B cell (primary cell): ENCODE data around the gene EXOC6. TPM values are rescaled to one million over a fixed set of nuclear protein-coding genes. Genes with fewer than 3 reads are reported as not detected.

Source experiments
- ATAC-seq: fragments of 200-7000 bp; cut with Tn5 transposase; one replicate; pipeline ENCODE4 v1.10.0; 2021; ENCODE audit warnings: low read depth, mild to moderate bottlenecking, moderate number of reproducible peaks, moderate library complexity
- CTCF ChIA-PET: fragments of 350-600 bp; sonication (Branson Sonifier 250); formaldehyde crosslinking; loops from one replicate; lab custom pipeline; 2021; ENCODE audit warnings: antibody characterized with exemption, inconsistent platforms; lab: Charles Lee
- POLR2A ChIA-PET: fragments of 350-600 bp; sonication (Branson Sonifier 250); formaldehyde crosslinking; loops from one replicate; lab custom pipeline; 2021; ENCODE audit warnings: antibody characterized with exemption; lab: Charles Lee
- DNase-seq: peaks from one replicate; pipeline ENCODE4 v3.0.0; 2013
- H2AFZ ChIP-seq: 2 replicates; pipeline ENCODE4 v1.6.1; 2012; ENCODE audit warnings: mild to moderate bottlenecking, low read depth, low read length; ENCODE audit not compliant: insufficient read depth, poor library complexity, severe bottlenecking
- H3K27ac ChIP-seq, 2 donors: 1 replicate in 1 of 2; 2 replicates in 1 of 2; pipeline ENCODE4 v1.5.1; 2012 to 2013; ENCODE audit warnings: low read length in 2 of 2, mild to moderate bottlenecking in 2 of 2, moderate library complexity in 1 of 2
- H3K27me3 ChIP-seq, 4 experiments: fragments of 200-600 bp in 1 of 4; sonication (generic) in 1 of 4; replicated peaks in 1 of 4; 1 replicate in 2 of 4; 2 replicates in 2 of 4; pipeline versions ENCODE4 v1.6.1 to v1.7.0; 2013 to 2016; ENCODE audit warnings: low read length in 3 of 4, mild to moderate bottlenecking in 2 of 4, mixed read lengths in 1 of 4, moderate library complexity in 1 of 4; ENCODE audit not compliant: insufficient read depth in 4 of 4, control insufficient read depth in 3 of 4; ENCODE audit errors: control extremely low read depth in 1 of 4
- H3K36me3 ChIP-seq, 2 experiments: replicated peaks in 1 of 2; 1 replicate in 1 of 2; 2 replicates in 1 of 2; pipeline versions ENCODE4 v1.6.1 to v1.7.1; 2013; ENCODE audit warnings: low read length in 1 of 2; ENCODE audit not compliant: insufficient read depth in 2 of 2, control insufficient read depth in 1 of 2; ENCODE audit errors: control extremely low read depth in 1 of 2, extremely low read depth in 1 of 2
- H3K4me1 ChIP-seq, 2 donors: fragments of 200-600 bp in 1 of 2; sonication (generic) in 1 of 2; 1 replicate in 1 of 2; 2 replicates in 1 of 2; pipeline versions ENCODE4 v1.5.1 to v1.6.1; 2013 to 2017; ENCODE audit warnings: low read length in 2 of 2; ENCODE audit not compliant: control insufficient read depth in 2 of 2, insufficient read depth in 2 of 2
- H3K4me2 ChIP-seq: replicated peaks from 2 replicates; pipeline ENCODE3; 2012; ENCODE audit warnings: mild to moderate bottlenecking, low read depth, low read length; ENCODE audit not compliant: poor library complexity, severe bottlenecking
- H3K4me3 ChIP-seq, 5 experiments: fragments of 200-600 bp in 1 of 5; sonication (generic) in 1 of 5; 1 replicate in 3 of 5; 2 replicates in 2 of 5; pipeline versions ENCODE4 v1.5.1 to v1.7.0; 2011 to 2016; ENCODE audit warnings: low read length in 4 of 5, mild to moderate bottlenecking in 4 of 5, low read depth in 2 of 5, control low read depth in 1 of 5, moderate library complexity in 1 of 5; ENCODE audit not compliant: insufficient read depth in 1 of 5; ENCODE audit errors: control extremely low read depth in 1 of 5, extremely low read depth in 1 of 5
- H3K79me2 ChIP-seq: fragments of 200-600 bp; sonication (generic); one replicate; pipeline ENCODE4 v1.6.0; 2016; ENCODE audit warnings: low read length; ENCODE audit not compliant: control insufficient read depth, insufficient read depth
- H3K9ac ChIP-seq: fragments of 200-600 bp; sonication (generic); 2 replicates; pipeline ENCODE4 v1.6.1; 2017; ENCODE audit warnings: mild to moderate bottlenecking, low read length, moderate library complexity
- H3K9me3 ChIP-seq, 3 donors: one replicate each; pipeline versions ENCODE4 v1.6.1 to v1.7.1; 2013; ENCODE audit warnings: low read length in 2 of 3; ENCODE audit not compliant: control insufficient read depth in 2 of 3, insufficient read depth in 1 of 3; ENCODE audit errors: control extremely low read depth in 1 of 3
- H4K20me1 ChIP-seq: 2 replicates; pipeline ENCODE4 v1.6.0; 2012; ENCODE audit warnings: mild to moderate bottlenecking, low read length; ENCODE audit not compliant: insufficient read depth, control insufficient read depth, poor library complexity, severe bottlenecking
- H3K27ac Mint-ChIP-seq: one replicate; pipeline ENCODE4 v1.8.0; 2021; ENCODE audit warnings: mixed read lengths
- H3K27me3 Mint-ChIP-seq: one replicate; pipeline ENCODE4 v1.8.0; 2021; ENCODE audit warnings: mixed read lengths
- H3K4me1 Mint-ChIP-seq: one replicate; pipeline ENCODE4 v1.8.0; 2021; ENCODE audit warnings: mixed read lengths
- H3K4me3 Mint-ChIP-seq: one replicate; pipeline ENCODE4 v1.8.0; 2021; ENCODE audit warnings: mixed read lengths
- H3K9me3 Mint-ChIP-seq: one replicate; pipeline ENCODE4 v1.8.0; 2022; ENCODE audit warnings: mixed read lengths; ENCODE audit not compliant: insufficient read depth
- EZH2 ChIP-seq: IDR thresholded peaks from 2 replicates; pipeline ENCODE4 v1.6.1; 2012; ENCODE audit warnings: borderline replicate concordance, low read depth, mild to moderate bottlenecking, moderate library complexity, low read length; ENCODE audit not compliant: insufficient read depth, poor library complexity, severe bottlenecking
- WGBS: methylation state at CpG from one replicate; pipeline ENCODE4 v1.1.5; 2013; ENCODE audit warnings: missing lambda C conversion rate; ENCODE audit not compliant: insufficient coverage; 5-methylcytosine and 5-hydroxymethylcytosine counted together
- intact Hi-C: fragments of 100-400 bp; cut with micrococcal nuclease; formaldehyde crosslinking; loops from one replicate; pipeline ENCODE4 v1.10.0; 2022
- polyA plus RNA-seq: library from polyadenylated mRNA; depleted of rRNA; stranded (reverse); fragments of >200 nt; gene quantifications from 2 replicates; pipeline ENCODE4 v1.2.3, GENCODE V29; 2012
- small RNA-seq: library from RNA; depleted of rRNA; stranded (forward); fragments of <200 nt; gene quantifications from one replicate; pipeline ENCODE3, GENCODE V24; 2012; ENCODE audit warnings: low replicate concordance, low read depth; ENCODE audit not compliant: insufficient read length
- total RNA-seq, 2 donors: library from RNA; stranded (reverse); fragments of 120-200 nt in 1 of 2; gene quantifications; 1 replicate in 1 of 2; 2 replicates in 1 of 2; pipeline versions ENCODE4 v1.2.3 to v1.2.4, GENCODE V29; 2013 to 2022
- TF ChIP-seq, protein P1 (sequence below): fragments of 200-600 bp; IDR thresholded peaks from one replicate; pipeline ENCODE4 v1.8.0; 2022; ENCODE audit warnings: antibody characterized with exemption, mild to moderate bottlenecking

Gene EXOC6
- total and polyA plus RNA-seq, 2 donors (not counting 1 experiment from before 2014, with no cell fraction given): 7.9 to 22.6 TPM

DNA sequence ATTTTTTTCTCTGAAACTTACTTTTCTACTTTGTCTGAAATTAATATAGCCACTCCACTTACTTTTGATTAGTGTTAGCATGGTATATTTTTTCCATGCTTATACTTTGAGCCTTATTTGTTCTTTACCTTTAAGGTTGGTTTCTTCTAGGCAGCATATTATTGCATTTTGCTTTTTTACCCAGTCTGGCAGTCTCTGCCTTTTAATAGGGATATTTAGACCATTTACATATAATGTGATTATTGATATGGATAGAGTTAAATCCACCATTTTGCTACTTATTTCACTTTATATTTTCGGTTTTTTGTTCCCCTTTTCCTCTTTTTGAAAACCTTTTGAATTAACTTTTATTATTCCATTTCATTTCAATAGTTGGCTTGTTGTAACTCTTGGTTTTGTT, 255.6 kb downstream of the EXOC6 start:
- peaks cover 9% of the 10 kb centered on the region for H3K27me3 Mint-ChIP-seq

DNA sequence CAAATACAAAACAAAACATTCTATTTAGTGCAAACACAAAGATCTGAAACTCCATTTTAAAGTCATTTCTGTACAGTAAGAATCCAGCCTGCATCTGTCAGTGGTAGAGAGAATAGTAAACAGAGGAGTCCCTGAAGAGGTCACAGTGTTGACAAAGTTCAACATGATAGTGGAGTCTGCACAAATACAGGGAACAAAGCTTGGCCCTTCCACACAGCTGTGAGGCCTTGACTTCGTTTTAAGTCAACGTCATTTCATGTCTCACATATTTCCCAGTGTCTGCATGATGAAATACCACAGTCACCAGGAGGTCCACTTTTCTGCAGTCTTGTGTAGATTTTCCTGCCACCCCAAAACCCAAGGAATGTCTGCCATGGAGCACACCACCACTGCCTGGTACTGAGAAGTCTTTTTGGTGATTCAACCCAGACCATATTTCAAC, 258.3 kb downstream of the EXOC6 start:
- no peak overlapping the region for H3K27ac ChIP-seq
- H2AFZ ChIP-seq: no peak overlapping the region
- CTCF ChIA-PET: interaction anchor here (1.3 to 2.4 kb wide), 2 partner anchors 9 to 16 kb away, joined by 3 to 9 read pairs; no protein-coding TSS in a partner anchor
- H3K27me3 ChIP-seq: no peaks in the 10 kb centered on the region
- no peaks in the 10 kb centered on the region for H3K9me3 Mint-ChIP-seq
- no peak for ATAC-seq
- H3K27ac Mint-ChIP-seq: no peak overlapping the region
- H3K79me2 ChIP-seq: no peaks in the 10 kb centered on the region
- TF ChIP-seq, protein P1, sequence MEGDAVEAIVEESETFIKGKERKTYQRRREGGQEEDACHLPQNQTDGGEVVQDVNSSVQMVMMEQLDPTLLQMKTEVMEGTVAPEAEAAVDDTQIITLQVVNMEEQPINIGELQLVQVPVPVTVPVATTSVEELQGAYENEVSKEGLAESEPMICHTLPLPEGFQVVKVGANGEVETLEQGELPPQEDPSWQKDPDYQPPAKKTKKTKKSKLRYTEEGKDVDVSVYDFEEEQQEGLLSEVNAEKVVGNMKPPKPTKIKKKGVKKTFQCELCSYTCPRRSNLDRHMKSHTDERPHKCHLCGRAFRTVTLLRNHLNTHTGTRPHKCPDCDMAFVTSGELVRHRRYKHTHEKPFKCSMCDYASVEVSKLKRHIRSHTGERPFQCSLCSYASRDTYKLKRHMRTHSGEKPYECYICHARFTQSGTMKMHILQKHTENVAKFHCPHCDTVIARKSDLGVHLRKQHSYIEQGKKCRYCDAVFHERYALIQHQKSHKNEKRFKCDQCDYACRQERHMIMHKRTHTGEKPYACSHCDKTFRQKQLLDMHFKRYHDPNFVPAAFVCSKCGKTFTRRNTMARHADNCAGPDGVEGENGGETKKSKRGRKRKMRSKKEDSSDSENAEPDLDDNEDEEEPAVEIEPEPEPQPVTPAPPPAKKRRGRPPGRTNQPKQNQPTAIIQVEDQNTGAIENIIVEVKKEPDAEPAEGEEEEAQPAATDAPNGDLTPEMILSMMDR: no peak
- no peak for TF ChIP-seq EZH2
- H3K36me3 ChIP-seq: no peaks in the 10 kb centered on the region
- no peak overlapping the region for H3K4me3 ChIP-seq
- no peak overlapping the region for H3K9ac ChIP-seq
- no peak overlapping the region for H3K4me2 ChIP-seq
- no peak overlapping the region for H3K4me3 Mint-ChIP-seq
- peaks cover 0 to 2% (median 0%) of the 10 kb centered on the region in 3 donors for H3K9me3 ChIP-seq
- H4K20me1 ChIP-seq: no peaks in the 10 kb centered on the region
- 85% methylated on average over 2 of the region's 2 CpGs for WGBS
- DNase-seq: no peak
- POLR2A ChIA-PET: no interaction called here
- intact Hi-C loops: no loop called here
- peaks cover 5% of the 10 kb centered on the region for H3K27me3 Mint-ChIP-seq
- peaks cover 9% of the 10 kb centered on the region for H3K4me1 Mint-ChIP-seq
- H3K4me1 ChIP-seq: peaks cover 0 to 5% of the 10 kb centered on the region in 2 donors

More for the DNA sequence above, 255.6 kb downstream of the EXOC6 start:
- no peak overlapping the region for H3K4me3 ChIP-seq
- no peak overlapping the region for H3K27ac ChIP-seq
- CTCF ChIA-PET: no interaction called here
- no peak for TF ChIP-seq EZH2
- TF ChIP-seq, protein P1: no peak
- DNase-seq (no peak), ATAC-seq (no peak)
- H3K9ac ChIP-seq: no peak overlapping the region
- peaks cover 0 to 2% (median 0%) of the 10 kb centered on the region in 3 donors for H3K9me3 ChIP-seq
- no peaks in the 10 kb centered on the region for H3K4me1 Mint-ChIP-seq
- H2AFZ ChIP-seq: no peak overlapping the region
- H3K4me1 ChIP-seq: no peaks in the 10 kb centered on the region
- no peaks in the 10 kb centered on the region for H3K27me3 ChIP-seq
- POLR2A ChIA-PET: no interaction called here
- H3K4me3 Mint-ChIP-seq: no peak overlapping the region
- no peaks in the 10 kb centered on the region for H3K36me3 ChIP-seq
- H3K27ac Mint-ChIP-seq: no peak overlapping the region
- H4K20me1 ChIP-seq: no peaks in the 10 kb centered on the region
- H3K4me2 ChIP-seq: no peak overlapping the region
- H3K79me2 ChIP-seq: no peaks in the 10 kb centered on the region
- WGBS: no CpG with 5 or more reads among the region's 1 CpG
- intact Hi-C loops: no loop called here
- no peaks in the 10 kb centered on the region for H3K9me3 Mint-ChIP-seq

Small RNAs within 50 kb of the gene (small RNA-seq; reads per million reads assigned to genes)
- not detected for gene AL392103.1

Other genes starting within 250 kb of the EXOC6 start
- gene HHEX, start 158.6 kb upstream of the EXOC6 start, total RNA-seq: 149 and 155 TPM in 2 replicates
- 96.9 and 184 TPM in 2 replicates for gene HHEX, start 158.6 kb upstream of the EXOC6 start, polyA plus RNA-seq
- 0.19 and 0.57 TPM in 2 replicates for gene CYP26C1, start 212.3 kb downstream of the EXOC6 start, total RNA-seq
- gene CYP26C1, start 212.3 kb downstream of the EXOC6 start, polyA plus RNA-seq: 0.01 and 0.03 TPM in 2 replicates
- 0.29 TPM in 1 of 2 replicates, not detected in the other for gene CYP26A1, start 225.4 kb downstream of the EXOC6 start, total RNA-seq
- gene CYP26A1, start 225.4 kb downstream of the EXOC6 start, polyA plus RNA-seq: not detected in 2 replicates